Loucy (cell line): ENCODE measurements around the gene RPTOR.

Experiments used
- EZH2phosphoT487 ChIP-seq: fragments of 200-600 bp; IDR thresholded peaks from 2 replicates; pipeline ENCODE4 v1.6.1; 2018; ENCODE audit warnings: antibody characterized with exemption, mild to moderate bottlenecking, moderate library complexity, borderline replicate concordance
- TF ChIP-seq, protein P1 (sequence below): fragments of 200-600 bp; sonication (generic); conservative IDR thresholded peaks from 2 replicates; pipeline ENCODE4 v1.5.1; 2014; ENCODE audit warnings: mild to moderate bottlenecking, antibody characterized with exemption, low read length

DNA sequence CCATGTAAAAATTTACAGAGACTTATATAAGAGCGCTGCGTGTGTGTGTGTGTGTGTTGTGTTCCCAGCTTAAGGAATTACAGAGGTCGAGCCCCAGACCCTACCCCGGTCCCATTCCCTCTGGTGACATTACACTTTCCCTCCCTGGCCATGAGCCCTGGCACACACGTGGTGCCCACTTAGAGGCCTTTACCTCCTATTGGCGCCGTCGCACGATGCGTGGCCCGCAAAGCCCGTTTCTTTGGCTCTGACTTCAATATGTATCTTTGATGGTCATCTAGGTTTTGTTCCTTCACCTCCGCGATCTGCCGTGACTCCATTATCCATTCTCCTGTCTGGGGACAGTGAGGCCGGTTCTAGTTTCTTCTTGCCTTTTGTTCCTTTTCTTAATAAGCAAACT, 350.1 kb downstream of the RPTOR start:
- TF ChIP-seq, protein P1, sequence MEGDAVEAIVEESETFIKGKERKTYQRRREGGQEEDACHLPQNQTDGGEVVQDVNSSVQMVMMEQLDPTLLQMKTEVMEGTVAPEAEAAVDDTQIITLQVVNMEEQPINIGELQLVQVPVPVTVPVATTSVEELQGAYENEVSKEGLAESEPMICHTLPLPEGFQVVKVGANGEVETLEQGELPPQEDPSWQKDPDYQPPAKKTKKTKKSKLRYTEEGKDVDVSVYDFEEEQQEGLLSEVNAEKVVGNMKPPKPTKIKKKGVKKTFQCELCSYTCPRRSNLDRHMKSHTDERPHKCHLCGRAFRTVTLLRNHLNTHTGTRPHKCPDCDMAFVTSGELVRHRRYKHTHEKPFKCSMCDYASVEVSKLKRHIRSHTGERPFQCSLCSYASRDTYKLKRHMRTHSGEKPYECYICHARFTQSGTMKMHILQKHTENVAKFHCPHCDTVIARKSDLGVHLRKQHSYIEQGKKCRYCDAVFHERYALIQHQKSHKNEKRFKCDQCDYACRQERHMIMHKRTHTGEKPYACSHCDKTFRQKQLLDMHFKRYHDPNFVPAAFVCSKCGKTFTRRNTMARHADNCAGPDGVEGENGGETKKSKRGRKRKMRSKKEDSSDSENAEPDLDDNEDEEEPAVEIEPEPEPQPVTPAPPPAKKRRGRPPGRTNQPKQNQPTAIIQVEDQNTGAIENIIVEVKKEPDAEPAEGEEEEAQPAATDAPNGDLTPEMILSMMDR = no peak
- TF ChIP-seq EZH2phosphoT487 = no peak
